ENCODE data around the gene RAB1B. TPM values are rescaled to one million over a fixed set of nuclear protein-coding genes. Genes with fewer than 3 reads are reported as not detected.
A peak's percentile ranks its signal among the peaks of the same experiment; 100 is the strongest.

Gene RAB1B
- total and polyA plus RNA-seq, 10 of the 15 experiments (the other 5 are each of a cell fraction or from before 2014, with no cell fraction given): 10.4 to 193 (median 96.9) TPM

DNA sequence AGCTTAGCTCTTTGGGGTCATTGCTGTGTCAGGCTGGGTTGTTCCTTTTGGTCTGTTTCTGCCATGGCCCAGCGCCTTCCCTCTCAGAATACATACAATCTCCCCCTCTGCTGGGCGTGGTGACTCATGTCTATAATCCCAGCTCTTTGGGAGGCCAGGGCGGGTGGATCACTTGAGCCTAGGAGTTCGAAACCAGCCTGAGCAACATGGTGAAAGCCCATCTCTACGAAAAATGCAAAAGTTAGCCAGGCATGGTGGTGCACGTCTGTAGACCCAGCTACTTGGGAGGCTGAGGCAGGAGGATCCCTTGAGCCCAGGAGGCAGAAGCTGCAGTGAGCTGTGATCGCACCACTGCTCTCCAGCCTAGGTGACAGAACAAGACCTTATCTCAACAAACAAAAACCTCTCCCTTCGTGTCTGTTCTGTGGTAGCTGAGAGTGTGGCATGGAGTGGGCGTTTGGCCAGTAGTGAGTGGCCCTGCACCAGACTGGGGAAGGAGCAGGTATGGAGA lies 46.7 kb upstream of the RAB1B start:
- no TSS peak for BruUV-seq (replicated peaks)
- H3K9me3 ChIP-seq (replicated peaks; ENCODE audit: control insufficient read depth, insufficient read depth, low read length): no peaks in the 10 kb centered on the region
- RAD21 ChIA-PET (ENCODE audit: unreplicated experiment): interaction anchor here (0.7 to 2.5 kb wide), 27 partner anchors 38 to 170 kb away, joined by 3 to 35 read pairs (median 4); partner anchors contain the start of genes SF3B2, SLC29A2 and YIF1A
- peak overlapping the region; percentile 67 for H3K9ac ChIP-seq (ENCODE audit: control insufficient read depth, insufficient read depth, low read length)
- no peaks in the 10 kb centered on the region for H4K20me1 ChIP-seq (ENCODE audit: control insufficient read depth, insufficient read depth)
- peak overlapping the region; percentile 92 for H3K27ac ChIP-seq (ENCODE audit: control insufficient read depth, insufficient read depth)
- in situ Hi-C loops (cut with MboI): no loop called here
- DNase-seq (ENCODE audit: low read depth, low spot score) (peak; percentile 7), FAIRE-seq (peak; percentile 38), ATAC-seq (peak; percentile 50)
- WGBS (ENCODE audit: insufficient coverage, insufficient replicate concordance, low lambda C conversion rate, missing lambda C conversion rate): 12% methylated on average over 9 of the region's 9 CpGs
- CTCF ChIA-PET: interaction anchor here (0.6 to 3.9 kb wide), 38 partner anchors 8 to 338 kb away, joined by 3 to 46 read pairs (median 4); partner anchors contain the start of gene YIF1A
- peaks cover 15 to 48% of the 10 kb centered on the region in 2 experiments for H3K36me3 ChIP-seq (ENCODE audit: control insufficient read depth in 2 of 2, insufficient read depth in 2 of 2, low read length in 1 of 2)
- no peaks in the 10 kb centered on the region for H3K27me3 ChIP-seq (replicated peaks in 1 of 2; ENCODE audit: control insufficient read depth in 2 of 2, insufficient read depth in 2 of 2, low read length in 1 of 2)
- H3K4me1 ChIP-seq (ENCODE audit: control insufficient read depth, insufficient read depth, low read length): peaks cover 17% of the 10 kb centered on the region
- H3K4me3 ChIP-seq: no peak overlapping the region; the same call in 1 of the 2 replicates
- peak overlapping the region; percentile 32; the same call in 1 of the 2 replicates for H3K4me2 ChIP-seq (ENCODE audit: control insufficient read depth, insufficient read depth)
- H3K79me2 ChIP-seq (ENCODE audit: control insufficient read depth, insufficient read depth, low read length): no peaks in the 10 kb centered on the region
- SMC1A ChIA-PET (ENCODE audit: uncharacterized antibody, unreplicated experiment): interaction anchor here (0.6 to 3.7 kb wide), 25 partner anchors 17 to 153 kb away, joined by 3 to 37 read pairs (median 4); partner anchors contain the start of gene RAB1B
- 0 out of 2 replicates have a peak overlapping the region, but pooled peaks have one; percentile 1 for H2AFZ ChIP-seq (ENCODE audit: control insufficient read depth, low read depth, low read length)
- intact Hi-C loops (cut with micrococcal nuclease; ENCODE audit: unreplicated experiment): loop anchor here (1.0 to 5.0 kb wide), 4 partner anchors 61 to 149 kb away; partner anchors contain the start of gene PACS1
- POLR2A ChIA-PET: interaction anchor here (0.6 to 2.4 kb wide), 12 partner anchors 40 to 141 kb away, joined by 3 to 16 read pairs (median 4); partner anchors contain the start of genes RAB1B and YIF1A
- no peak for TF ChIP-seq CHD4 (IDR thresholded peaks at IDR 0.05)
- TF ChIP-seq CREB1 (IDR thresholded peaks at IDR 0.05; ENCODE audit: low read depth): no peak
- TF ChIP-seq, protein P1, sequence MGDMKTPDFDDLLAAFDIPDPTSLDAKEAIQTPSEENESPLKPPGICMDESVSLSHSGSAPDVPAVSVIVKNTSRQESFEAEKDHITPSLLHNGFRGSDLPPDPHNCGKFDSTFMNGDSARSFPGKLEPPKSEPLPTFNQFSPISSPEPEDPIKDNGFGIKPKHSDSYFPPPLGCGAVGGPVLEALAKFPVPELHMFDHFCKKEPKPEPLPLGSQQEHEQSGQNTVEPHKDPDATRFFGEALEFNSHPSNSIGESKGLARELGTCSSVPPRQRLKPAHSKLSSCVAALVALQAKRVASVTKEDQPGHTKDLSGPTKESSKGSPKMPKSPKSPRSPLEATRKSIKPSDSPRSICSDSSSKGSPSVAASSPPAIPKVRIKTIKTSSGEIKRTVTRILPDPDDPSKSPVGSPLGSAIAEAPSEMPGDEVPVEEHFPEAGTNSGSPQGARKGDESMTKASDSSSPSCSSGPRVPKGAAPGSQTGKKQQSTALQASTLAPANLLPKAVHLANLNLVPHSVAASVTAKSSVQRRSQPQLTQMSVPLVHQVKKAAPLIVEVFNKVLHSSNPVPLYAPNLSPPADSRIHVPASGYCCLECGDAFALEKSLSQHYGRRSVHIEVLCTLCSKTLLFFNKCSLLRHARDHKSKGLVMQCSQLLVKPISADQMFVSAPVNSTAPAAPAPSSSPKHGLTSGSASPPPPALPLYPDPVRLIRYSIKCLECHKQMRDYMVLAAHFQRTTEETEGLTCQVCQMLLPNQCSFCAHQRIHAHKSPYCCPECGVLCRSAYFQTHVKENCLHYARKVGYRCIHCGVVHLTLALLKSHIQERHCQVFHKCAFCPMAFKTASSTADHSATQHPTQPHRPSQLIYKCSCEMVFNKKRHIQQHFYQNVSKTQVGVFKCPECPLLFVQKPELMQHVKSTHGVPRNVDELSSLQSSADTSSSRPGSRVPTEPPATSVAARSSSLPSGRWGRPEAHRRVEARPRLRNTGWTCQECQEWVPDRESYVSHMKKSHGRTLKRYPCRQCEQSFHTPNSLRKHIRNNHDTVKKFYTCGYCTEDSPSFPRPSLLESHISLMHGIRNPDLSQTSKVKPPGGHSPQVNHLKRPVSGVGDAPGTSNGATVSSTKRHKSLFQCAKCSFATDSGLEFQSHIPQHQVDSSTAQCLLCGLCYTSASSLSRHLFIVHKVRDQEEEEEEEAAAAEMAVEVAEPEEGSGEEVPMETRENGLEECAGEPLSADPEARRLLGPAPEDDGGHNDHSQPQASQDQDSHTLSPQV (IDR thresholded peaks at IDR 0.05): 0 out of 2 replicates have a peak, but pooled peaks have one; percentile 26
- TF ChIP-seq TARDBP (IDR thresholded peaks at IDR 0.05; ENCODE audit: borderline replicate concordance): no peak
- no peak for TF ChIP-seq SPI1 (IDR thresholded peaks at IDR 0.05; ENCODE audit: borderline replicate concordance, insufficient read depth, low read depth, low read length)
- TF ChIP-seq EGR1 (IDR thresholded peaks at IDR 0.05; ENCODE audit: borderline replicate concordance in 1 of 2, low read depth in 2 of 2, low read length in 2 of 2): peak in 1 of 2 experiments; percentile 56; a peak in 2 of 3 replicates
- no peak for TF ChIP-seq NR2F1 (conservative IDR thresholded peaks at IDR 0.05)
- TF ChIP-seq, protein P2, sequence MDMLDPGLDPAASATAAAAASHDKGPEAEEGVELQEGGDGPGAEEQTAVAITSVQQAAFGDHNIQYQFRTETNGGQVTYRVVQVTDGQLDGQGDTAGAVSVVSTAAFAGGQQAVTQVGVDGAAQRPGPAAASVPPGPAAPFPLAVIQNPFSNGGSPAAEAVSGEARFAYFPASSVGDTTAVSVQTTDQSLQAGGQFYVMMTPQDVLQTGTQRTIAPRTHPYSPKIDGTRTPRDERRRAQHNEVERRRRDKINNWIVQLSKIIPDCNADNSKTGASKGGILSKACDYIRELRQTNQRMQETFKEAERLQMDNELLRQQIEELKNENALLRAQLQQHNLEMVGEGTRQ (IDR thresholded peaks at IDR 0.05; ENCODE audit: borderline replicate concordance, low read depth, low read length): no peak
- TF ChIP-seq FOXM1 (IDR thresholded peaks at IDR 0.05; ENCODE audit: low read depth, low read length): no peak
- TF ChIP-seq SUZ12 (IDR thresholded peaks at IDR 0.05; ENCODE audit: unreplicated experiment): no peak
- peak; percentile 32; the same call in 1 of the 2 replicates for TF ChIP-seq YY1 (IDR thresholded peaks at IDR 0.05; ENCODE audit: low read depth, low read length)
- TF ChIP-seq, protein P3, sequence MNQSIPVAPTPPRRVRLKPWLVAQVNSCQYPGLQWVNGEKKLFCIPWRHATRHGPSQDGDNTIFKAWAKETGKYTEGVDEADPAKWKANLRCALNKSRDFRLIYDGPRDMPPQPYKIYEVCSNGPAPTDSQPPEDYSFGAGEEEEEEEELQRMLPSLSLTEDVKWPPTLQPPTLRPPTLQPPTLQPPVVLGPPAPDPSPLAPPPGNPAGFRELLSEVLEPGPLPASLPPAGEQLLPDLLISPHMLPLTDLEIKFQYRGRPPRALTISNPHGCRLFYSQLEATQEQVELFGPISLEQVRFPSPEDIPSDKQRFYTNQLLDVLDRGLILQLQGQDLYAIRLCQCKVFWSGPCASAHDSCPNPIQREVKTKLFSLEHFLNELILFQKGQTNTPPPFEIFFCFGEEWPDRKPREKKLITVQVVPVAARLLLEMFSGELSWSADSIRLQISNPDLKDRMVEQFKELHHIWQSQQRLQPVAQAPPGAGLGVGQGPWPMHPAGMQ (IDR thresholded peaks at IDR 0.05; ENCODE audit: borderline replicate concordance): no peak
- peak; percentile 24; the same call in 1 of the 2 replicates for TF ChIP-seq RAD21 (IDR thresholded peaks at IDR 0.05; ENCODE audit: insufficient read depth, low read depth, low read length)
